Endothelial cell of umbilical vein (primary cell): ENCODE data around the gene NCL.
A peak's percentile ranks its signal among the peaks of the same experiment; 100 is the strongest.

Source experiments
- EZH2 ChIP-seq: IDR thresholded peaks from 2 replicates; pipeline ENCODE4 v1.6.1; 2012; ENCODE audit warnings: borderline replicate concordance, low read depth, mild to moderate bottlenecking, moderate library complexity, low read length, inconsistent platforms; ENCODE audit not compliant: severe bottlenecking
- FOS ChIP-seq: IDR thresholded peaks from 2 replicates; pipeline ENCODE4 v1.6.1; 2011; ENCODE audit warnings: mild to moderate bottlenecking, low read length, moderate library complexity, borderline replicate concordance; ENCODE audit not compliant: insufficient read depth
- POLR2A ChIP-seq: IDR thresholded peaks from 2 replicates; pipeline ENCODE4 v1.6.1; 2012; ENCODE audit warnings: low read depth, mild to moderate bottlenecking, control low read depth, low read length
- POLR2AphosphoS5 ChIP-seq: IDR thresholded peaks from 2 replicates; pipeline ENCODE4 v1.6.1; 2012; ENCODE audit warnings: low read depth, mild to moderate bottlenecking, control low read depth, low read length, moderate library complexity; ENCODE audit not compliant: insufficient read depth
- TF ChIP-seq, protein P1 (sequence below), 2 donors: IDR thresholded peaks; 1 replicate in 1 of 2; 2 replicates in 1 of 2; pipeline ENCODE4 v1.5.1; 2011; ENCODE audit warnings: low read length in 2 of 2, mild to moderate bottlenecking in 2 of 2, moderate library complexity in 2 of 2, control low read depth in 1 of 2, inconsistent platforms in 1 of 2, low read depth in 1 of 2; ENCODE audit not compliant: insufficient read depth in 1 of 2; ENCODE audit errors: extremely low read depth in 1 of 2
- TF ChIP-seq, protein P2 (sequence below): IDR thresholded peaks from 2 replicates; pipeline ENCODE4 v1.6.1; 2011; ENCODE audit not compliant: insufficient read depth, insufficient read length

DNA sequence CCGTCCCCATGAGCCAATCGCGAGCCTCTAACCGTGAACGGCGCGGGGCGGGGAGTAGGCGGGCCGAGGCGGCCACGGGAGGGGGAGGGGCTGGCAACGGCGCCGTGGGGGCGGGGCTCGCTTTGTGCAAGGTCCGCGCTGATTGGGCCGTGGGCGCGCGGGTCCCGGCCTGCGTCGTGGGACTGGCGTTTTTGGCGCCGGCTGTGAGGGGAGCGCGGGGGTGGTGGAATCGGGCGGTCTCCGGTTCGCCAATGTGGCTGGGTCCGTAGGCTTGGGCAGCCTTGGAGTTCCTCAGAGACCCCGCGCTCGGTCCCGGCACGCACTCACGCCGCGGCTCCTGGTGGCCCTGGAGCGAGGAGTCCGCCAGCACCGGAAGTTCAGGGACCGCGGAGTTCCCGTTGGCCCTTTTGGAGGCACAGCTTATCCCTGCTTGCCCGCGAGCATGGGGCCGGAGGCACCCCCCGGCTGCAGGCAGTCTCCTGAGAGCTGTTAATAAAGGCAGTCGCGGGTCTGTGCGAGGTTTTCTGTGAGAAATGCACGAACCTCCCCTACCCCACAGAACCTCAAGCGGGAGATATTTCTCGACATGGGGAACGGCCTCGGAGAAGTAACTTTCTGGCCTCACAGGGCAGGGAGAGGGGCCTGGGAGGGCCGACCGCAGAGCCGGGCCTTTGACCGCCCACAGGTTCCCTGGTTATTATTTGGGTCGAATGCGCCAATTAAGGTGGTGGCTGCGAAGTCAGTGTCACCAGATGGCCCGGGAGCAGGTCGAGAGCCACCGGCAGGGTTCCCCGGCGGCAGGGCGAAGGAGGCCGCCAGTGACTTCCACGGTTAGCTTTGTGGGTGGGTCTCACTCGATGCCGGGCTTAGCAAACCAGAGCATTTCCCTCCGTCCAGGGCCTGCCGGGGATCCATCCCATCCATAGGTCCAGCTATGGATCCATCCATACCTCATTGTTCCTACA is 574 bp upstream of the NCL start:
- TF ChIP-seq POLR2A (peak; percentile 68), EZH2 (no peak), POLR2AphosphoS5 (peak; percentile 82), FOS (no peak)
- TF ChIP-seq, protein P1, sequence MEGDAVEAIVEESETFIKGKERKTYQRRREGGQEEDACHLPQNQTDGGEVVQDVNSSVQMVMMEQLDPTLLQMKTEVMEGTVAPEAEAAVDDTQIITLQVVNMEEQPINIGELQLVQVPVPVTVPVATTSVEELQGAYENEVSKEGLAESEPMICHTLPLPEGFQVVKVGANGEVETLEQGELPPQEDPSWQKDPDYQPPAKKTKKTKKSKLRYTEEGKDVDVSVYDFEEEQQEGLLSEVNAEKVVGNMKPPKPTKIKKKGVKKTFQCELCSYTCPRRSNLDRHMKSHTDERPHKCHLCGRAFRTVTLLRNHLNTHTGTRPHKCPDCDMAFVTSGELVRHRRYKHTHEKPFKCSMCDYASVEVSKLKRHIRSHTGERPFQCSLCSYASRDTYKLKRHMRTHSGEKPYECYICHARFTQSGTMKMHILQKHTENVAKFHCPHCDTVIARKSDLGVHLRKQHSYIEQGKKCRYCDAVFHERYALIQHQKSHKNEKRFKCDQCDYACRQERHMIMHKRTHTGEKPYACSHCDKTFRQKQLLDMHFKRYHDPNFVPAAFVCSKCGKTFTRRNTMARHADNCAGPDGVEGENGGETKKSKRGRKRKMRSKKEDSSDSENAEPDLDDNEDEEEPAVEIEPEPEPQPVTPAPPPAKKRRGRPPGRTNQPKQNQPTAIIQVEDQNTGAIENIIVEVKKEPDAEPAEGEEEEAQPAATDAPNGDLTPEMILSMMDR (IDR thresholded peaks at IDR 0.05; ENCODE audit: extremely low read depth in 1 of 2, insufficient read depth in 1 of 2, low read depth in 1 of 2, low read length in 2 of 2): no peak
- TF ChIP-seq, protein P2, sequence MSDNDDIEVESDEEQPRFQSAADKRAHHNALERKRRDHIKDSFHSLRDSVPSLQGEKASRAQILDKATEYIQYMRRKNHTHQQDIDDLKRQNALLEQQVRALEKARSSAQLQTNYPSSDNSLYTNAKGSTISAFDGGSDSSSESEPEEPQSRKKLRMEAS: no peak
